Right renal cortex interstitium (tissue), 3 donors: ENCODE results near the gene FAM131C. TPM values are rescaled to one million over a fixed set of nuclear protein-coding genes. Genes with fewer than 3 reads are reported as not detected.

Experiments
- DNase-seq, 3 donors: peaks; one replicate each; pipeline ENCODE4 v3.0.0-alpha.2; 2013; ENCODE audit warnings: low read depth in 3 of 3, low spot score in 2 of 3
- polyA plus RNA-seq, 3 donors: library from polyadenylated mRNA; unstranded; fragments of 120-200 nt; gene quantifications; one replicate each; pipeline ENCODE4 v1.2.1, GENCODE V29; 2013; ENCODE audit not compliant: insufficient read length in 3 of 3

Gene FAM131C, protein sequence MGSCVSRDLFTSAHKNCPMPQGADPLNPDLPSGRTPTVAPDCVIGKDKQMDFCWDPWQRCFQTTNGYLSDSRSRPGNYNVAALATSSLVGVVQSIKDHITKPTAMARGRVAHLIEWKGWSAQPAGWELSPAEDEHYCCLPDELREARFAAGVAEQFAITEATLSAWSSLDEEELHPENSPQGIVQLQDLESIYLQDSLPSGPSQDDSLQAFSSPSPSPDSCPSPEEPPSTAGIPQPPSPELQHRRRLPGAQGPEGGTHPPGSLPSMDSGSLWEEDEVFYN
- 1 to 10 TPM; 1.0 to 1.6 (median 1.3) TPM for polyA plus RNA-seq

- no peak for DNase-seq
These were observed at the start of gene FAM131C for GRCh38 chr1:16073490-16074119. Gene FAM131C, minus strand, starts transcription at chr1:16073651. Its CDS starts 209 bp downstream, at chr1:16073442.

DNA sequence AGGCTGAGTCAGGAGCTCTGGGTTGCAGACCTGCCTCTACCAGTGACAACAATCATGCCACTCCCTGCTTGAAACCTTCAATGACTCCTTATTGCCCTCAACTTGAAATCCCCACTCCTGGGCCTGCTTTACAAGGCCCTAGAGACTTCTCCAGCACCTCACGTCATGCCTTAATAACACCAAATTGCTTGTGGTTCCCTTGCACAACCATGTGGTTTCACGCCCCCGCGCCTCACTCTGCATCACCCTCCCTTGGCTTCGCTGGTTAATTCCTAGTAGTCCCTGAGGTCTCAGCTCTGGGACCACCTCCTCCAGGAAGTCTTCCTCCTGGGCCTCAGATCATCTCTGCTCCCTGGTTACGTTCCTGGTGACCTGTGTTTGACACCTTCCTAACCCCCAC lies 49.5 kb upstream of the FAM131C start:
- DNase-seq: no peak

DNA sequence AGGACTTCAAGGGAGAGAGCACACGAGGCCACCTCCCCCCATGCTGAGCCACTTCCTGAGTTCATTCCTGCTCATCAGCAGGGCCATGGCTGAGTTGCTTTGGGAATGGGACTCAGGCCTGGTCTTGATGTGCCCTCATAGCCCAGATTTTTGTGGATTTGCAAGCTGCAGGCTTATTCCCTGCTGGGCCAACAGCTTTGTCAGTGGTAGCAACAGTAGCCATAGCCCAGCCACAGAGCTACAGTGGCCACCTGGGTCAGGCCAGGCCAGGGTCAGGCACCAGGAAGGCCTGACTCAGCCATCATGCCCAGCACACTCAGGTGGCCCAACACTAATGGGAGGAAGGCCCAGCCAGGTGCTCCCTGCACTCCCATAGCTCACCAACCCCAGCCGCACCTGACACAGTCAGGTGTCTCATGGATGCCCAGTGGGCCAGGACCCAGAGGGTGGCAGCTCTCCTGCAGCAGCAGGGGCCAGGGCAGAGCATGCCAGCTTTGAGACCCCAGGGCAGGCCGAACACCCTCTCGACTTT lies 49.0 kb upstream of the FAM131C start:
- no peak for DNase-seq

- no peak for DNase-seq
These were observed 47.5 kb upstream of the FAM131C start for GRCh38 chr1:16120940-16121410.

- no peak for DNase-seq
These were observed 47.0 kb upstream of the FAM131C start for GRCh38 chr1:16120407-16120806.

DNA sequence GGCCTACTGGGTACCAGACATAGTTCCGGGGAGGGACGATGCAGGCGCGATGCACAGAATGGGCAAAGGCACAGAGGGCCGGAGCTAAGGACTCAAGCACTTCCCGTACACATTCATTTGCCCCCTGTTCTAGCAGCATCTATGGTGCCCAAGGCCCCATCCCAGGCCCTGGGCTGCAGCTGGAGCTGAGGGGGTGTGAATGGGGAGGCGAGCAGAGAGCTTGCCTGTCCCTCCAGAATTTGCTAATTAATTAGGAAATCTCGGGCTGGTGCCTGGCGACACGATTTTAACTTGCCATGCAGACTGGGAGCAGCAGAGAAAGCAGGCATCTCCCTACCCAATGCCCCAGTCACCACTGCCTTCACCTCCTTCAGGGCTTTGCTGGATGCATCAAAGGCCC lies 46.5 kb upstream of the FAM131C start:
- DNase-seq: no peak

- DNase-seq: no peak
These were observed 46.1 kb upstream of the FAM131C start for GRCh38 chr1:16119504-16119903.

GRCh38 chr1:16118706-16119105 lies 45.3 kb upstream of the FAM131C start:
- no peak for DNase-seq

GRCh38 chr1:16117936-16118335 lies 44.5 kb upstream of the FAM131C start:
- DNase-seq: no peak

DNA sequence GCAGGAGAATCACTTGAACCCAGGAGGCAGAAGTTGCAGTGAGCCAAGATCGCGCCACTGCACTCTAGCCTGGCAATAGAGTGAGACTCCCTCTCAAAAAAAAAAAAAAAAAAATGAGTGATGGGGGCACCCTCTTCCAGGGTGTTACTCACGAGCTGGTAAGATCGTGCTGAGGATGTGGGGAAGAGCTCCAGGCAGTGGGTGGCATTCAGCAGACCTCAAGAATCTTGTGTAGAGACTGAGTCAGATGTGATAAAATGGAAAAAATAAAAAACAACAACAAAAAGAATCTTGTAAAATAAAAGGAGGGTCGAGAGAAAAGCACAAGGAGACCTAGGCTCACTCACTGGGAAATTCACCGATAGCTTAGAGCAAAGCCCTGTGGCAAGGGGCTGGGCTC lies 43.9 kb upstream of the FAM131C start:
- DNase-seq: no peak

DNA sequence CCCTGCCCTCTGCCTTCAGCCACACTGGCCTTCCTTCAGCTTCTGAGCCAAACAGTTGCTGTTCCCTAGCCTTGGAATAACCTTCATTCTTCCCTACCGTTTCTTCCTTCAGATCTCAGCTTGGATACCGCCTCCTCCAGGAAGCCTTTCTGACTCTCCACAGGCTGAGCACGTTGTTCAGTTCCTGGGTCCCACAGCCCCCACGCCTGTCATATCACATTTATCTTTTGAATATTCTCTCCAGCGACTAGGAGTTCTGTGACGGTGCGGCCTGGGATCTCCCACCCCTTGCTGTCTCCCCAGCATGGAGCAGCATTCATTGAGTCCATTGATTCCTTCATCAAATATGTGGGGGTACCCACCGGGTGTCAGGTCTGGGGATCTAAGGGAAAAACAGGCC lies 43.2 kb upstream of the FAM131C start:
- no peak for DNase-seq

DNA sequence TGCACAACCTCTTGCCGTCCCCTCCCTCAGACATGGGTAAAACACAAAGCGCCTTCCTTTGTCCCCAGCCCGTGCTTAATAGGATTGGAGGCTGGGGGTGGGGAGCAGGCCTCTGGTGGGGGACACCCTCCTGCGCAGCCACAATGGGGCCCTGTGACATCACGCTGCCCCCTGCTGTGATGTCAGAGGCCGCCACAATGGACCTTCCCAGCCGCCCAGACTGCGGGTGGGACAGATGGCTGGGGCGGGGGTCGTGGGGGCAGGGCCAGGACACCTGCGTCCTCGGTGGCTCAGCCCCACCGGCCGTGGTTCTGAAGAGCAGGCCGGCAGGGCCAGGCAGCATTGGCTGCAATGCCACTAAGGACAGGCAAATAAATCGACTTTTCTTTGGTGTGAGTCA lies 42.6 kb upstream of the FAM131C start:
- DNase-seq: no peak

- no peak for DNase-seq
These were observed 42.1 kb upstream of the FAM131C start for GRCh38 chr1:16115468-16115983.

GRCh38 chr1:16114527-16115467 lies 41.3 kb upstream of the FAM131C start:
- no peak for DNase-seq

GRCh38 chr1:16112596-16113555 lies 39.4 kb upstream of the FAM131C start:
- peak in 1 of 3 donors; percentile 33 for DNase-seq

- no peak for DNase-seq
These were observed 38.5 kb upstream of the FAM131C start for GRCh38 chr1:16111771-16112595.

- no peak for DNase-seq
These were observed 37.4 kb upstream of the FAM131C start for GRCh38 chr1:16110884-16111283.

GRCh38 chr1:16110456-16110855 lies 37.0 kb upstream of the FAM131C start:
- no peak for DNase-seq

- DNase-seq: no peak
These were observed 36.1 kb upstream of the FAM131C start for GRCh38 chr1:16109571-16109970.
